Measurements from ENCODE around the gene TMEM45B. TPM values are rescaled to one million over a fixed set of nuclear protein-coding genes. Genes with fewer than 3 reads are reported as not detected.

Gene TMEM45B
- total and polyA plus RNA-seq, 2 experiments from 2014 or later, result 0.11 to 0.38 TPM

- Histone ChIP-seq H3K27me3 (ENCODE audit: insufficient read depth) (no peaks in the 10 kb centered on the region), H3K4me3 (no peak overlapping the region), H3K79me2 (replicated peaks; ENCODE audit: insufficient read depth) (no peaks in the 10 kb centered on the region), H3F3A (replicated peaks; ENCODE audit: low read depth) (no peaks in the 10 kb centered on the region), H3K4me2 (no peak overlapping the region), H3K9me2 (ENCODE audit: insufficient read depth) (0 out of 2 replicates have a peak, but pooled peaks cover 3% of the 10 kb centered on the region), H3K36me3 (ENCODE audit: insufficient read depth) (no peaks in the 10 kb centered on the region), H4K20me1 (replicated peaks; ENCODE audit: insufficient read depth) (no peaks in the 10 kb centered on the region), H3K4me1 (ENCODE audit: insufficient read depth) (no peaks in the 10 kb centered on the region; the same call in 1 of the 2 replicates), H2AFZ (no peak overlapping the region), H3K27ac (ENCODE audit: low read depth) (no peak overlapping the region)
- ATAC-seq (peak; percentile 36; the same call in 1 of the 3 replicates), DNase-seq (ENCODE audit: low spot score) (no peak)
- Mint-ChIP-seq H3K4me1 (peaks cover 5% of the 10 kb centered on the region; the same call in 1 of the 3 replicates), H3K9me3 (no peaks in the 10 kb centered on the region; the same call in 2 of the 3 replicates), H3K4me3 (no peak overlapping the region), H3K36me3 (ENCODE audit: low read depth) (no peaks in the 10 kb centered on the region), H3K27me3 (ENCODE audit: insufficient read depth, low read depth, poor library complexity) (peaks cover 2% of the 10 kb centered on the region), H3K27ac (no peak overlapping the region)
- TF ChIP-seq NANOG (IDR thresholded peaks at IDR 0.05; ENCODE audit: borderline replicate concordance), result no peak
- no peak for TF ChIP-seq CREB1 (CRISPR knock-in tag; IDR thresholded peaks at IDR 0.05; ENCODE audit: low read depth)
- no peak for TF ChIP-seq STAT1 (IDR thresholded peaks at IDR 0.05; ENCODE audit: unreplicated experiment)
- TF ChIP-seq POLR2AphosphoS5 (IDR thresholded peaks at IDR 0.05; ENCODE audit: low read depth), result no peak
- no peak for TF ChIP-seq ZNF462 (CRISPR knock-in tag; IDR thresholded peaks at IDR 0.05)
- no peak for TF ChIP-seq CTCF (conservative IDR thresholded peaks at IDR 0.05; ENCODE audit: low read depth in 2 of 2)
- no peak for TF ChIP-seq REST (IDR thresholded peaks at IDR 0.05; ENCODE audit: unreplicated experiment)
- no peak for TF ChIP-seq EZH2phosphoT487 (IDR thresholded peaks at IDR 0.05; ENCODE audit: unreplicated experiment)
These were observed 33.9 kb downstream of the TMEM45B start for GRCh38 chr11:129849447-129850130.

Data from GM23338 (cell line).